OCI-LY7 (cell line): ENCODE results near the gene LRP8. TPM values are rescaled to one million over a fixed set of nuclear protein-coding genes. Genes with fewer than 3 reads are reported as not detected.
A peak's percentile ranks its signal among the peaks of the same experiment; 100 is the strongest.

Source experiments
- BruUV-seq: library from RNA; stranded (reverse); fragments of 400-500 nt; replicated peaks from 2 replicates; lab custom pipeline; 2021; lab: Mats Ljungman, UMichigan
- CTCF ChIA-PET: fragments of 300-600 bp; sonication (Branson Sonifier 250); formaldehyde crosslinking; loops from one replicate; lab custom pipeline; 2022; ENCODE audit warnings: antibody characterized with exemption; ENCODE audit not compliant: unreplicated experiment; lab: Charles Lee
- POLR2A ChIA-PET: fragments of 300-600 bp; sonication (Branson Sonifier 250); formaldehyde crosslinking; loops from one replicate; lab custom pipeline; 2022; ENCODE audit warnings: antibody characterized with exemption; lab: Charles Lee
- DNase-seq: peaks from one replicate; pipeline ENCODE4 v3.0.0-alpha.2; 2015; ENCODE audit warnings: low spot score
- H2AFZ ChIP-seq: fragments of 200-600 bp; sonication (generic), shearing (Covaris generic); 2 replicates; pipeline ENCODE4 v1.6.1; 2014; ENCODE audit warnings: mild to moderate bottlenecking, antibody characterized with exemption, low read length, moderate library complexity
- H3K27ac ChIP-seq: fragments of 200-600 bp; sonication (generic); 2 replicates; pipeline ENCODE4 v1.5.1; 2014; ENCODE audit warnings: mixed run types, low read depth, mild to moderate bottlenecking, moderate library complexity, low read length, inconsistent platforms; ENCODE audit not compliant: poor library complexity, severe bottlenecking
- H3K36me3 ChIP-seq: fragments of 200-600 bp; sonication (generic); 2 replicates; pipeline ENCODE4 v1.6.1; 2014; ENCODE audit warnings: mild to moderate bottlenecking, antibody characterized with exemption, low read length, moderate library complexity, mixed read lengths; ENCODE audit not compliant: insufficient read depth
- H3K4me1 ChIP-seq: fragments of 200-600 bp; sonication (generic); 2 replicates; pipeline ENCODE4 v1.5.1; 2014; ENCODE audit warnings: mild to moderate bottlenecking, low read length; ENCODE audit not compliant: insufficient read depth, poor library complexity, severe bottlenecking
- H3K4me2 ChIP-seq: fragments of 200-600 bp; sonication (generic); 2 replicates; pipeline ENCODE4 v1.6.1; 2014; ENCODE audit warnings: mild to moderate bottlenecking, low read length
- H3K4me3 ChIP-seq: fragments of 200-600 bp; sonication (generic); 2 replicates; pipeline ENCODE4 v1.5.1; 2014; ENCODE audit warnings: mild to moderate bottlenecking, low read depth, low read length; ENCODE audit not compliant: poor library complexity, severe bottlenecking
- H3K79me2 ChIP-seq: fragments of 200-600 bp; sonication (generic); 2 replicates; pipeline ENCODE4 v1.6.1; 2016; ENCODE audit warnings: low read depth, mild to moderate bottlenecking, low read length, moderate library complexity, mixed read lengths; ENCODE audit not compliant: insufficient read depth
- H3K9me2 ChIP-seq: fragments of 200-600 bp; sonication (generic); 2 replicates; pipeline ENCODE4 v1.6.1; 2016; ENCODE audit warnings: mild to moderate bottlenecking, low read length, mixed read lengths; ENCODE audit not compliant: insufficient read depth
- H3K9me3 ChIP-seq: fragments of 200-600 bp; sonication (generic); 2 replicates; pipeline ENCODE4 v1.6.1; 2014; ENCODE audit warnings: mild to moderate bottlenecking, mixed run types, low read length, mixed read lengths
- H4K20me1 ChIP-seq: fragments of 200-600 bp; sonication (generic); 2 replicates; pipeline ENCODE4 v1.6.1; 2014; ENCODE audit warnings: mild to moderate bottlenecking, antibody characterized with exemption, low read length, moderate library complexity, mixed read lengths; ENCODE audit not compliant: insufficient read depth
- CTCF ChIP-seq: fragments of 200-600 bp; sonication (generic); conservative IDR thresholded peaks from 2 replicates; pipeline ENCODE4 v1.5.1; 2014; ENCODE audit warnings: mild to moderate bottlenecking, antibody characterized with exemption, low read length, moderate library complexity, mixed read lengths
- EZH2phosphoT487 ChIP-seq: fragments of 200-600 bp; sonication (generic); IDR thresholded peaks from 2 replicates; pipeline ENCODE4 v1.6.1; 2018; ENCODE audit warnings: low read depth, borderline replicate concordance, mild to moderate bottlenecking, mixed run types, antibody characterized with exemption, low read length, moderate library complexity, mixed read lengths
- intact Hi-C: fragments of 100-400 bp; cut with micrococcal nuclease; formaldehyde crosslinking; loops from one replicate; pipeline ENCODE4 v1.10.0; 2022; ENCODE audit not compliant: unreplicated experiment
- total RNA-seq, 2 experiments: library from RNA; depleted of rRNA in 1 of 2; stranded (reverse); fragments of >200 nt in 1 of 2; shearing (Covaris generic) in 1 of 2; gene quantifications; 2 replicates each; pipeline ENCODE4 v1.2.3, GENCODE V29; 2014 to 2022

LRP8 gene
- total RNA-seq, 2 experiments from 2014 or later, result 65.6 to 70.0 TPM

- H3K9me2 ChIP-seq, result no peaks in the 10 kb centered on the region
- H3K4me3 ChIP-seq, result no peak overlapping the region
- H3K9me3 ChIP-seq, result no peaks in the 10 kb centered on the region
- ChIA-PET POLR2A (no interaction called here), CTCF (no interaction called here)
- no peaks in the 10 kb centered on the region for H3K79me2 ChIP-seq
- H3K27ac ChIP-seq, result no peak overlapping the region
- DNase-seq, result no peak
- peaks cover 7% of the 10 kb centered on the region for H3K4me1 ChIP-seq
- no peak overlapping the region for H3K4me2 ChIP-seq
- H2AFZ ChIP-seq, result no peak overlapping the region
- peaks cover 95% of the 10 kb centered on the region for H3K36me3 ChIP-seq
- no peaks in the 10 kb centered on the region; the same call in 1 of the 2 replicates for H4K20me1 ChIP-seq
- TF ChIP-seq EZH2phosphoT487 (no peak), CTCF (0 out of 2 replicates have a peak, but pooled peaks have one; percentile 33)
- intact Hi-C loops, result no loop called here
- no TSS peak for BruUV-seq
Measured at GRCh38 chr1:53255031-53255430, 72.8 kb downstream of the LRP8 start.

GRCh38 chr1:53254011-53254640 lies 73.7 kb downstream of the LRP8 start:
- no peak for DNase-seq
- ChIA-PET CTCF (no interaction called here), POLR2A (no interaction called here)
- no peak overlapping the region for H2AFZ ChIP-seq
- no peak overlapping the region for H3K4me3 ChIP-seq
- no peak for TF ChIP-seq CTCF
- TF ChIP-seq EZH2phosphoT487, result no peak
- H4K20me1 ChIP-seq, result no peaks in the 10 kb centered on the region
- H3K9me2 ChIP-seq, result no peaks in the 10 kb centered on the region
- H3K4me2 ChIP-seq, result no peak overlapping the region
- intact Hi-C loops, result no loop called here
- BruUV-seq, result no TSS peak
- no peaks in the 10 kb centered on the region for H3K79me2 ChIP-seq
- no peaks in the 10 kb centered on the region for H3K9me3 ChIP-seq
- H3K27ac ChIP-seq, result no peak overlapping the region
- H3K4me1 ChIP-seq, result no peaks in the 10 kb centered on the region
- peaks cover 95% of the 10 kb centered on the region for H3K36me3 ChIP-seq

GRCh38 chr1:53250325-53250724 lies 77.5 kb downstream of the LRP8 start:
- Histone ChIP-seq H3K79me2 (no peaks in the 10 kb centered on the region), H2AFZ (no peak overlapping the region), H3K4me1 (peaks cover 19% of the 10 kb centered on the region), H4K20me1 (no peaks in the 10 kb centered on the region), H3K4me2 (no peak overlapping the region), H3K36me3 (peaks cover 95% of the 10 kb centered on the region), H3K9me2 (no peaks in the 10 kb centered on the region), H3K4me3 (no peak overlapping the region), H3K9me3 (no peaks in the 10 kb centered on the region), H3K27ac (no peak overlapping the region)
- POLR2A ChIA-PET, result no interaction called here
- no peak for DNase-seq
- CTCF ChIA-PET, result no interaction called here
- intact Hi-C loops, result no loop called here
- no TSS peak for BruUV-seq
- TF ChIP-seq EZH2phosphoT487 (no peak), CTCF (no peak)
